ENCODE data around the gene MARCHF3.
A peak's percentile ranks its signal among the peaks of the same experiment; 100 is the strongest.
"Not testable (repeated sequence)": the region's sequence is repeated elsewhere in the genome, so short reads cannot be mapped to it uniquely, and the experiment has no call there.

Gene MARCHF3, protein sequence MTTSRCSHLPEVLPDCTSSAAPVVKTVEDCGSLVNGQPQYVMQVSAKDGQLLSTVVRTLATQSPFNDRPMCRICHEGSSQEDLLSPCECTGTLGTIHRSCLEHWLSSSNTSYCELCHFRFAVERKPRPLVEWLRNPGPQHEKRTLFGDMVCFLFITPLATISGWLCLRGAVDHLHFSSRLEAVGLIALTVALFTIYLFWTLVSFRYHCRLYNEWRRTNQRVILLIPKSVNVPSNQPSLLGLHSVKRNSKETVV

DNA sequence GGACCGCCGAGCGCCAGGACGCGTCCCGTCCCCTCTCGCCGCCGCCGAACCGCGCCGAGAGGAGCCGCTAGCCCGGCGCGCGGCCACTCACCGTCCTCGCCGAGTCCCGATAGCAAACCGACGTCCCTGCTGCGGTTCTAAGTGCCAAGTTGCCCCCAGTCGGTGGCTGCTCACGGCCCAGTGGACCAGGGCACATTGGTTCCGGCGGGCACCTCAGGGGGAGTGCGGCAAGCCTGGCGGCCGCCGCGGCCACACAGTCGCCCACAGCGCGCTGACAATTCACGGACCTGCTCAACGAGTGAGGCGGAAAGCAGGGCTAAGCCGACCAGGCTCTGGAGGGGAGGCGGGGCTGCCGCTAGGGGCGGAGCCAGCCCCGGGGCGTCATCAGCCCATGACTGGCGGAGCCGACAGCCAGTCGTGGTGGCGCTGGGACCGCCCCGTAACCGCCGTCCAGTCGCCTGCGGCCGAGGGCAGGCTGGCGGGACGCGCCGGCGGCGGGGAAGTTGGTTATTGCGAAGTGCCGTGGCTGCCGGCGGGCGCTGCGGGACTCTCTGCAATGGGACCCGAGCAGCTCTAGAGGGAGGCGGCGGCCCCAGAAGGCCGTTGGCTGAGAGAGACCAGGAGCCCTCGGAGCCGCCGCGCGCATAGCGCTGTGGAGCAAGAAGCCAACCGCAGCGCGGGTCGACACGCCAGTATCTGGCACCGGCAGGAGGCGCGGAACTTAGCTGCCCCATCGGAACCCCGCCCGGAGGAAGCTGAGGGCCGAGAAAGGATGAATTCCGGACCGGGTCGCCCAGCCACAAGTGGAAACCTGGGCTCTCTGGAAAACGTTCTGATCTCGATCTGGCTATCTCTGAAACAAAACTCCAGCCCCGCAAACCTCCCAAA lies at the start of gene MARCHF3:
TSS of gene MARCHF3 (minus strand) at position 300 of the 888 bp plus-strand sequence. CDS start 112,387 bp downstream, outside the sequence.
- DNase-seq: peak; percentile 37 to 97 (median 89)

DNA sequence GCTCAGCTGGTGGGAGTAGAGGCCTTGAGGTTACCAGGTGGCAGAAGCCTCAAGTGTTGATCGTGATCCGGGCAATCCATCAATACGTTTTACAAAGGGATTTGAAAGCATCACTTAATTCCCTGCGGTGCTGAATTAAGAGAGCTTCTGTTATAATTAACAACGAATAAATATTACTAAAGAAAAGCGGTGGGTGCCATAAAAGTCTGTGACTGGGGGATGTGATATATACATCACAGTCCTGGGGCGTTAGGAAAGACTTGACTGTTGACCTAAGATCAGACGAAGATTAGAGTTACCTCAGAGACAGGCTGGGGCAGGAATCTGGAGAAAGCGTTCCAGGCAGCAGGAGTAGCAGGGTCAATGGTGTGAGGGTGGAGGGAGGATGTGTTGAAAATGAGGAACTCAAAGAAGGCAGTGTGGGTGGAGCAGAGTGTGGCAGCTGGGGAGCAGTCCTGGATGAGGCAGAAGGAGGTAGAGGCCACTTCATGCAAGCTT lies 49.7 kb upstream of the MARCHF3 start:
- DNase-seq: peak in 1 of 56 donors; percentile 5

DNA sequence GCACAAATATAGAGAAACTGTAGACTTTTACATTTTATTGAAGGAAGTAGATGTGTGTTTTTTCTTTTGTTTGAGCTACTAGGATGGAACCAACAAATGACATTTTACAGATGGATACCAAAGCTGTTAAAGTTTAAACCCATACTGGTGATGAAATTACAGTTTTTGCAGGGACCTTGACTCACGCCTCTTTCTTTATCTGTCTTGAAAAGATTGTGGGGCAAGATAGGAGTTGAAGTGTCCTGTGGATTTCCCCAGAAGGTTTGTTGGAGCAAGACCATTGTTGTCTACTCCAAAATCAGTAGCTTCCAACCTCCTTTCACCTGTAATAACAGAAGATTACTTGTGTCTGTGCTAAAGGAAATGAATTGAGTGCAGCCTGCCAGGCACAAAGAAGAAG lies 47.0 kb upstream of the MARCHF3 start:
- no peak for DNase-seq

DNA sequence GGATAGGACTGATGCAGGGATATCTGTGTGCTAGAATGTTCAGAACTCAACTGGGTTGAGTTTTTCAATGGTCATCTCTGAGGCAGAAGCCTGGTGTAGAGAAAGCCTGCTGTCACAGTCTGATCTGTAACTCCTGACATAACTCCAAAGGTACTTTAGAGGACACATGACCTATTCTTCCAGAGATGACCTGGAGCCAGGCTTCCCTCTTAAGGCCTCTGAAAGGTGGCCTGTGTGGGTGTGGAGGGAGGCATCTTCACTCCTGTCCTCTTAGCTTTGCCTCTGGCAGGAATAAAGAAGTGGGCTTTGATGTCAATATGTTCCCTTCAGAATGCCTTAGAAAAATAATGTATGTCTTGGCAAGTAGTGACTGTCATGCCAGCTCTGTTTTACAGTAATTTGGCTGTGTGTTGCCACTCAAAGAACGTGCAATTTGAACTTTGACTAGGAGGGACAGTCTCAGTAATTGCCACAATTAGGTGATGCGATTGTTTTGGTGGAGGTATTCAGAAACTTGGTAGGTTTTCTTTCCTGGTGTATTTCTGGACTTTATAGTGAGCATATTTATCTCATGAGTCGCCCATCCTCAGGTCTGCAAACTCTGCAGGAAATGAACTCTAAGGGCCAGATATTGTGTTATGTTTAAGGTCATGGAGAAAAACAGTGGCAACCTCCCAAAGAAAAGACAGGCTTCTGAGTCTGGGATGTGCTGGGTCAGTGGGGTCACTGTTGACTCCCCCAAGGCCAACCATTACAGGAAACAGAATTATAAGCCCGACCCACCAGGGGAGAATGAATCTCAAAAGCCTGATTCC lies 46.2 kb upstream of the MARCHF3 start:
- DNase-seq: no peak

DNA sequence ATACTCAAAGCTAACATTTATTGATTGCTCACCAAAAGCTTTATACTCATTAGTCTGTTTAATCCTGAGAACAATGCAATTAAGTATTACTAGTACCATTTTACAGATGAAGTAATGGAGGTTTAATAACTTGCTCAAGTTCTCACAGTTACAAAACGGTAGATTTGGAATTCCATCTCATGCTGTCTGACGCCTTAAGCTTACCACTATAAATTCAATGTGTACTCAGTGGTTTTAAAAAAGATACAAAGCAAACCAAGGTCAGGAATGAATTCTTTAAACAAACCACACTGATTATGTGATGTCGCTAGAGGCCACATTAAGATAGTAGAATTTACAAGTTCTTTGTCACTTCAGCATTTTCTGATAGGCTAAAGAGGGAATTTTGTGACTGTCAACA lies 44.1 kb upstream of the MARCHF3 start:
- no peak for DNase-seq

DNA sequence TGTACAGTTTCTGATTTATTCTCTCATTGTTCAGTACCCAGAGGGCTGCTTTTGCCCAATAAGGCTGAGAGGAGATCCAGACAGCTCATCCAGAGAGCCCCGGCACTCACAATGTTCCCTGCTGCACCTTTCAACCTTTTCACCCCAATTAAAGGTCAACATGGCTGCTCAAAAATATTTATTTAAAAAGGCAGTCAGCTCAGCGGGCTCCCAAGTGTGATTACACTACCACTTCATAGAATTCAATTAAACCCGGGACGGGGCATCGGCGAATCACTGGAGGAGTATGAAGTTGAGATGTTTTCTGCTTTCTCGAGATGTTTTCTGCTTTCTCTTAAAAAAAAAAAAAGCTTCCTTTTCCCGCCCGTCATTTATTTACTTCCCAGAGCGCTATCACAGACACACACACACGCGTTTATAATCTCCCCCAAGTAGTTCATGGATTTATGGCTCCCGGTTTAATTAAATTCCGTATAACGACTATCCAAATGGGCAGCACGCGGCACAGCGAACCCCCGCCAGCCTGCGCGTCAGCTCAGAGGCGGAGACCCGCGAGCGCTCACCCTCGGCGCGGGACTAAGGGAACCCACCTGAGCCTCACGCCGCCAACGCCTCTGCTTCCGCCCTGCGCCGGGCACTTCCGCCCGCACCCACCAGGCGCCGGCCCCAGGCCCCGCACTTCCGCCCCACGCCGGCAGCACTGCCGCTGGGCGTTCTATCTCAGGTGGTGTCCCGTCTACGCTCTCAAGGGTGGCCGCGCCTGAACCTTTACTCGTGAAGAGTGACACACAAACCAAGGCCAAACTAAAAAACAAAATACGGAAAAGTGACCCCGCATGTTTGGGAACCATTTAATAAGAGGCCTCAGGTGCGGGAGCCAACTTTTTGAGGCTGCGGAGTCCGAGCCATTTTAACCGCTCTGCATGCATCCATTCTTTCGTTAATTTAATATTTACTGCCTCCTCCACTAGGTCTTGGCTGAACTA lies 42.8 kb upstream of the MARCHF3 start, which contains the start of gene C5orf63:
TSS of gene C5orf63 (minus strand) at position 642 of the 986 bp plus-strand sequence. CDS start 14,507 bp downstream, outside the sequence.
- peak in 17 of 56 donors; percentile 3 to 24 (median 10) for DNase-seq

DNA sequence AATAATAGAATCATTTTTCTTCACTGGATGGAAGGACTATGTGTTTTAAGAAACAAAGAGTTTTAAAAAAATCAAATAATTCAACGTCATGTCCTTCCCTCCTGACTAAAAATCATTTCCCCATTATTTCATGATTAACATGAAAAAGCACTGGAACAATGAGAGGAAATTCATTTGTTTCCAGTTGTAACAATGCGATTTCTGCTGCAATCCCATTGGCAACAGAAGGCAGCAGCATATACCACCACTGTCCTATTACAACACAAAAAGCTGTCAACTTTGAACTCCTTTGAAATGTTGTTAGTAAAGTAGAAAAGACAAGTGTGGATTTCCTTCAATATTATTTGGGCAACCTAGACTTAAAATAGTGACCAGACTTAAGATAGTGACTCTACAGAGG lies 39.9 kb upstream of the MARCHF3 start:
- DNase-seq: no peak

DNA sequence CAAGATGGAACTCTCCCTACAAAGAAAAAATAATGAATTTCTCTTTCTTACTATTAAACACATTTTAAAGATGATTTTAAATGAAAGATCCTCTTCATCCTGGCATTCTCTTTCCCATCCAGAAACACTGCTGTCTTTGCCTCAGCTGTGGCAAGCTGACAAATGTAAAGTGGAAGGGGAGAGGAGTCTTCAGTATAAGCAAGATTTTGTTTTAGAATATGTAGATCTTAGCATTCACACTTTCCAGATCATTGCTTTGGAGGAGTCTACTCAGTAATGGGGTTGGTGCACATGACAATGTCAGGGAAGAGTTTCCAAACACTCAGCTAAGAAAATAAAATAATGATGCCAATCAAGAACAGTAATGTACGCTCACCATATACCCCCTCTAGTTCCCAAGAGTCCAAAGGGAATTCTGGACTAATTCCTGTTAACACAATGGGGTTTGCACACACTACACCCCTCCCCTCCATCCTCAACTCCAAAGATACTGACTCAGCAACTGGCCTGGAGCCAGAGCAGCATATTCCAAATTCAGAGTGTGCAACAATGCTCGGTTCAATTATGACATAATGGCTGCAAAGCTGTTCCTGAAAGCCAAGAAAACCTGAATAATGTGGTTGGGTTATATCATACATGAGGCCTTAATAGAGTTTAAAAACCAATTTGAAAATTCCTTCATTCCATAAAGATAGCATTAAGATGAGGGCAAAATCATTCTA lies 38.3 kb upstream of the MARCHF3 start:
- DNase-seq: peak in 3 of 56 donors; percentile 5 to 16 (median 14)

DNA sequence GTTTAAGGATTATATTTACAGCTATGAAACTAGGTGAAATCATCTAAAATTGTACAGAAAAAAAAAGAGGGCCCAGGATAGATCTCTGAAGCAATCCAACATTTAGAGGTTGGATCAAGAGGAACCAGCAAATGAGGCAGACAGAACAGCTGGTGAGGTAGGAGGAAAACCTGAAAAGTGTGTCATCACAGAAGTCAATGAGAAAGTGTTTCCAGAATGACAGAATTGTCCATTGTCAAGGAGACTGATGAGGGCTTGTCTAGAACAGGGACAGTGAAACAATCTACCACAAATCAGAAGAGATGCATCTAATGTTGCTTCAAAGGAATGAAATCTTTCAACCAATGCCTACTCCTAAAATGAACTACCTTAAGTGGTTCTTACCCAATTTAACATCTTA lies 36.4 kb upstream of the MARCHF3 start:
- no peak for DNase-seq

DNA sequence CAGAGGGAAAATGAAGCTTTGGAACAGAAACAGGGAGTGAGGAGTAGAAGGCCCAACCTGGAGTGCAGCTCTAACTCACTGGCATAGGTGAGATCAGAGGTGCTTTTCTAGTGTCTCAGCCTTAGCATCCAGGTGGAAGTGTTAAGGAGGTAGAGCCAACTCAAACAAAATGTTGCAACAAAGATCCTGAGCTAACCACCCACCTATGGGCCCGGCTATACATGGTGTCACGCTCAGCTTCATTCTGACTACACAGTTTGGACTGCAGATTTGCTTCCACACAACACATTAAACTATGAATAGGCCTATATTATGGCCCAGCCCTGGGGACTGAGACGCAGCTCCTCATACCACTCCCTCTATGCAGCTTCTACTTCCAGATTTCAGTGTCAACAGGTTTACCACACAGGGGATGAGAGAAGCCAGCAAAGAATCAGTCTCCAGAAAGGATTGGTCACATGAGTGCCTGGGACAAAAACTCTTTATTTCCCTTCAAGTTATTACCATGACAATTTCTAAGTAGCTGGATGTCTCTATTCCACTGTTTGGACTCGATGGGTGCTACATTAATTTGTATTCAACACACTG lies 34.0 kb upstream of the MARCHF3 start:
- DNase-seq: no peak

DNA sequence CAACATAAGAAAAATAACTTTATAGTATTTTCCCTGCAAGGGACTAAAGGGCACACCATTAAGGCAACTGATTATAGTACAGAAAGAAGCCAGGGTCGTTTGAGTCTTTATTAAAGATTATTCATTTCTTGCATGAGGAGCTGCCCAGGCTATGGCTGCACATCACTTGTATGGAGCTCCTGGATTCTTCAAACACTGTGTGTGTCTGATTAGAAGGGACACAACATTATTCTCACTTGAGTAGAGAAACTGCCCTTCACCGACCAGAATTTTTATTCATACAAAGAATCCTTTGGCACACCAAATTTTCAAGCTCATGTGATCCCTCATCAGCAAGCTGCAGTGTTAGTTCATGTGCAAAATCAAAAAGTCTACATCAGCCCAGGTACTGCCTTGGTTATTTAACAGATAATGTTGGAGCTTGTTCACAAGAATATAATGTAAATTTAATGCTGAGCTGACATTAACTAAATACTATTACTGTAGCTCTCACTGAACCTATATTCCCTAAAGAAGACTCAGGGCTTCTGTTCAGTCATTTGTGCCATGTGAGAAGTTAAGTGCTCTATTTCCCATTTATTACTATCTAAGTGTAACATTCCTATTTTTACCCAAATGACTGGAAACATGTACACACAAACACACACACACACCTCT lies 33.0 kb upstream of the MARCHF3 start:
- DNase-seq: no peak

DNA sequence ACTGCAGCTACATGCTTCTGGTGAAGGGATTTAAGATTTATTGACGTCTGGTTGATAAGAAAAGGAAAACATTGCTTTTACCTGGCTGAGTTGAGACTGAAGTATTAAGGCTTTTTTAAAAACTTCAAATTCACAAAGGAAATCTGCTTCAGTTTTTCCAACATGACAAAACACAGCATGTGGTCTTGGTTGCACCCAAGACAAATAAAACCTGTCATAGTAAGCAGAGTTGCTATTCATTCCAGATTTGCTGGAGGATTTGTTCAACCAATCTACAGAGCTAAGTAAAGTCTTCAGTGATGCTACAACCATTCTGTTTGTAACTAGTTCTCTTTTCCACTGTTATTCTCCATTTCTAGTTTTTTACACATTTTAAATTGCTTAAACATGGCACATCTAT lies 31.6 kb upstream of the MARCHF3 start:
- DNase-seq: no peak

DNA sequence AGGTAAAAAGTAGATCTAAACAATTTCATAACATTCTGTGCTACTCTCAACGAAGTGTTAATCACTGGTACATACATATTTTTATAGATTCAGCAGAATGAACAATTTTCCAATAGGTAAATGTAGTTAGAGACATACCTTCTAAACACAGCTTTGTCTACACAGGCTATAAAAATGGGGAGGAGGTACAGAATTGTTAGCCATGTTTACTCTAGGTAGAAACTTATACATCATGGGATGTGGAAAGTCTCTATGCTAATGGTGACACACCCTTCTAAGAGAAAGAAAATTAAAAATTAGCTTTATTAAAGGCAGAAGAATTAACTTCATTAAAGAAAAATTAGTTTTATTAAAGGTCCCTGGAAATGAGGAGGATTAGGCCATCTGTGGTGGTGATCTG lies 31.2 kb upstream of the MARCHF3 start:
- DNase-seq: no peak

DNA sequence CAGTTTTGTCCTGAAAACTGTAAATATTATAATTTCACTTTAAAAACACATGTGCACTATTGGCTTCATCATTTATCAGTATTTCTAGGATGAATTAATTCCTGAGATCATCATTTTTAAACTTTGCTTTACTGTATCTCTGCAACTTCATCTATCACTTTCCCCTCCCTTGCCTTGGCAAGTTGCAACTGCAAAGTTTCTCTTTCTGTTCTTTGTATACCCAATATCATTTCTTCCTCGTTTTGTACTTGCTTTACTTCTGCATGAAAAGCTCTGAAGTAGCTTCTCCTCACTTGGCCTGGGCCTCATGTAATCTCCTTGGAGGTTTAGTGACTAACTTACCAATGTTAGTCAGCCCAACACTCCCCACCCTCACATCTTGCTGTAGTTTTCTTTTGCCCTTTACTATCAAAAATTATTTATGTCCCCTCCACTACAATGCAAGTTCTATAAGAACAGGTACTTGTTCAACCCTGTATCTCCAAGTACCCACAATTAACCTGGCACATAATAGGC lies 30.2 kb upstream of the MARCHF3 start:
- DNase-seq: no peak

DNA sequence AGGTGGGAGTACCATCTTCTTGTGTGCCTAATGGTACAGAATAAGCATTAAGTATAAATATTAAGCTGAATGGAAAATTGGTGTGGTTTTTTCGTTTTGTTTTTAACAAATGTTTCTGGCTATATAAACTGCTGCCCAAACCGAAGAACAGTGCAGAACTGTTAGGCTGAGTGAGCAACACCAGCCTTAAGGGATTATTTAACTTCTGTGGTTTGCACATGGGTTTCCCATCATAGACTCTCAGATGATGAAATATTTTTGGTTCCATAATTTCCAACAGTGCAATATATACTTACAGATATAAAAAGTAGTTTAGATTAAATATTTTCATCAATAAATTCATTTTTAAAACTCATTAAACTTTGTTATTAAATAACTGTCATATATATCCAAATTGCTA lies 26.5 kb upstream of the MARCHF3 start:
- DNase-seq: no peak

DNA sequence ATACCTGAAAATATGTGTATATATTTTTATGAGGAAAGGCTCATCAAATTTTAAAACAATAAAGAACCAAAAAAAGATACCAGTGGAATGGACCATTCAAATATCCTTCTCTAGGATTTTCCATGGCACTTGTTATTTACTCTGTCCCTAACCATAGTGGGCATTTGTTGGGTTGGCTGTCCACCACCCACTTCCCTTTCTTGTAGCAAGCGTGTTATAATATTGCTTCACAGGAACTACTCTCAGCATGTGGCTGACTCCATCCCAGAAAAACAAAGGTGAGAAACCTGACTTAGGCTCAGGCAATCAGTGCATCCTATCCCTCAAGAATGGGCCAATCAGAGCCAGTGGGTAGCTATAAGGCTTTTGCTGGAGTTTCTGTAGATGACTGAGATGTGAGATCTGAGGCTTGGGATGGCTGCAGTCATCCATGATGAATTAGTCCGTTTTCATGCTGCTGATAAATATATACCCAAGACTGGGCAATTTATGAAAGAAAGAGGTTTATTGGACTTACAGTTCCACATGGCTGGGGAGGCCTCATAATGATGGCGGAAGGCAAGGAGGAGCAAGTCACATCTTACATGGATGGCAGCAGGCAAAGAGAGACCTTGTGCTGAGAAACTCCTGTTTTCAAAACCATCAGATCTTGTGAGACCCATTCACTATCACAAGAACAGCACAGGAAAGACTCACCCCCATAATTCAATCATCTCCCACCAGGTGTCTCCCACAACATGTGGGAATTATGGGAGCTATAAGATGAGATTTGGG lies 25.7 kb upstream of the MARCHF3 start:
- no peak for DNase-seq

DNA sequence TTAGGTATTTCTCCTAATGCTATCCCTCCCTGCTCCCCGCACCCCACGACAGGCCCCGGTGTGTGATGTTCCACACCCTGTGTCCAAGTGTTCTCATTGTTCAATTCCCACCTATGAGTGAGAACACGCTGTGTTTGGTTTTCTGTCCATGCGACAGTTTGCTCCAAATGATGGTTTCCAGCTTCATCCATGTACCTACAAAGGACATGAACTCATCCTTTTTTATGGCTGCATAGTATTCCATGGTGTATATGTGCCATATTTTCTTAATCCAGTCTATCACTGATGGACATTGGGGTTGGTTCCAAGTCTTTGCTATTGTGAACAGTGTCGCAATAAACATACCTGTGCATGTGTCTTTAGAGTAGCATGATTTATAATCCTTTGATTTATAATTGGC lies 23.2 kb upstream of the MARCHF3 start:
- not testable (repeated sequence) for DNase-seq

Measured in amygdala (tissue), 56 donors.